BLaER1 (cell line): ENCODE data around the gene IPO11.
A peak's percentile ranks its signal among the peaks of the same experiment; 100 is the strongest.

ENCODE experiments used
- H3K27ac ChIP-seq: shearing (Covaris generic); formaldehyde crosslinking; 2 replicates; pipeline ENCODE4 v1.8.1; 2022
- H3K27me3 ChIP-seq: shearing (Covaris generic); formaldehyde crosslinking; 2 replicates; pipeline ENCODE4 v1.8.1; 2022
- H3K36me3 ChIP-seq: shearing (Covaris generic); formaldehyde crosslinking; 2 replicates; pipeline ENCODE4 v1.8.1; 2022
- H3K4me1 ChIP-seq: shearing (Covaris generic); formaldehyde crosslinking; 2 replicates; pipeline ENCODE4 v1.8.1; 2022
- H3K4me2 ChIP-seq: shearing (Covaris generic); formaldehyde crosslinking; 2 replicates; pipeline ENCODE4 v1.8.1; 2022
- H3K4me3 ChIP-seq: shearing (Covaris generic); formaldehyde crosslinking; 2 replicates; pipeline ENCODE4 v1.8.1; 2022
- H3K9ac ChIP-seq: shearing (Covaris generic); formaldehyde crosslinking; 2 replicates; pipeline ENCODE4 v1.8.1; 2022
- H3K9me3 ChIP-seq: shearing (Covaris generic); formaldehyde crosslinking; 2 replicates; pipeline ENCODE4 v1.8.1; 2022
- H4K20me1 ChIP-seq: shearing (Covaris generic); formaldehyde crosslinking; 2 replicates; pipeline ENCODE4 v1.8.1; 2022
- Cebpa-rat ChIP-seq: shearing (Covaris generic); IDR thresholded peaks from 2 replicates; pipeline ENCODE4 v1.8.1; 2022

IPO11 gene

DNA sequence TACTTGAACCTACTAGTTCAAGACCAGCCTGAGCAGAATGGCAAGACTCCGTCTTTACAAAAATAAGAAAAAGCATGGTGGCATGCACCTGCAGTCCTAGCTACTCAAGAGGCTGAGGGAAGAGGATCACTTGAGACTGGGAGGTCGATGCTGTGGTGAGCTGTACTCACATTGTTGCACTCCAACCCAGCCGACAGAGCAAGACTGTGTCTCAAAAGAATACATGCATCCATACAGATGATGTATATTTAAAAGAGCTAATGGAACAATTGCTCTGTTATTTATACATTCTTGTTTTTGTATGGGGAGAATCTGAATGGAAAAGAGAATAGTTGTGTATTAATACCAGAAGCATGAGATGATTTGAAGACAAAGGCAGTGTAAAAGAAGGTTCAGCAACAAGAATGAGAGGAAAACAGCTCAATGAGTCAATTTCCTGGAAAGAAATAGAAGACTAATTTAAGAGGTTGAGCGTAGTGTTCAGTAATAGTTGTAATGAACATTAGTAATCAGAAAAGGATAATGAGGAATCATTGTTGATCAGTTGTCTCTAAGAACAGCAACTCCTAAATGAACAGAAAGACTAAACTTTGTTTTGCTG is 164.1 kb downstream of the IPO11 start:
- Histone ChIP-seq H3K9me3 (peaks cover 12% of the 10 kb centered on the region; the same call in 1 of the 2 replicates), H3K27me3 (no peaks in the 10 kb centered on the region), H3K9ac (no peak overlapping the region), H3K27ac (no peak overlapping the region; the same call in 1 of the 2 replicates), H3K4me1 (peaks cover 60% of the 10 kb centered on the region), H4K20me1 (no peaks in the 10 kb centered on the region), H3K4me3 (no peak overlapping the region), H3K36me3 (peaks cover 24% of the 10 kb centered on the region), H3K4me2 (peak overlapping the region; percentile 1; the same call in 1 of the 2 replicates)
- TF ChIP-seq Cebpa-rat = no peak

DNA sequence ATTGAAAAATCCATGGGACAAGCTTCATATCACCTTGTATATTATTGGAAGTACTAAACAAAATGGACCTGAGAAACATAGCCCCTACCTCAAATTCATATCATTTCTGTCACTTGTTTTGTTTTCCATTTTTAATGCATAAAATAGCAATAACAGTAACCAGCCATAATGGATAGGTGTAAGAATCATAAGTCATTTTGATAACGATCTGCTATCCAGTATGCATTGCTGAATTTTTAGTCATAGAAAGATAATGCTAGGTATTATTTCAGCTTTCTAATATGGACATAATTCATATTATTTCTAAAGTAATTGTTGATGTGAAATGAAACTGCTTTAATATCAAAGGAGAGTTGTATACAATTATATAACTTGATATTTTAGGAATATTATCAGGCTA is 164.9 kb downstream of the IPO11 start:
- H3K9me3 ChIP-seq = peaks cover 12% of the 10 kb centered on the region; the same call in 1 of the 2 replicates
- peaks cover 67% of the 10 kb centered on the region for H3K4me1 ChIP-seq
- no peak overlapping the region for H3K4me3 ChIP-seq
- peaks cover 22% of the 10 kb centered on the region for H3K36me3 ChIP-seq
- H3K4me2 ChIP-seq = 0 out of 2 replicates have a peak overlapping the region, but pooled peaks have one; percentile 1
- H4K20me1 ChIP-seq = no peaks in the 10 kb centered on the region
- no peak overlapping the region for H3K27ac ChIP-seq
- H3K9ac ChIP-seq = no peak overlapping the region
- no peaks in the 10 kb centered on the region for H3K27me3 ChIP-seq
- TF ChIP-seq Cebpa-rat = no peak

DNA sequence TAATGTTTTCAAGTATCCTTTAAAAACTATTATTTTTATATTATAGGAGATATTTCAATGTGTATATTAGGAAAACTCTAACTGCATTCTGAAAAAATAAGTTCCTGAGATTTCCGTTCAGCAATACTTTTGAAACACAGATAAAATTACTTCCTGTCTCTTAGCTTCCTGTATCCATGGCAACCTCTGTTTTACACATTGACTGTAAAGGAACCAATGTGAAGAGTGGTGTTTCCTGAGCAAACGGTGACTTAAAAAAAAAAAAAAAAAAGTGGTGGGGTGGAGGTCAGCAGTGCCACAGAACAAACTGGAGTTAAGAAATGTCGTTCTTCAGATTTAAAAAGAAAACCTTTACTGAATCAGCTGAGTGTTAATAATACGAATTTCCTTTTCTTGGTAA is 166.0 kb downstream of the IPO11 start, which contains the start of gene LRRC70:
Gene LRRC70, plus strand, starts transcription at position 280 of the 400 bp plus-strand sequence. CDS start 620 bp downstream, outside the sequence.
- peaks cover 12% of the 10 kb centered on the region; the same call in 1 of the 2 replicates for H3K9me3 ChIP-seq
- peak within 1 kb of the TSS; percentile 66 for H3K27ac ChIP-seq
- H3K4me1 ChIP-seq = peaks cover 67% of the 10 kb centered on the region
- no peaks in the 10 kb centered on the region for H4K20me1 ChIP-seq
- no peaks in the 10 kb centered on the region for H3K27me3 ChIP-seq
- no peak for TF ChIP-seq Cebpa-rat
- H3K36me3 ChIP-seq = peaks cover 16% of the 10 kb centered on the region; the same call in 1 of the 2 replicates
- H3K4me2 ChIP-seq = peak within 1 kb of the TSS; percentile 71
- peak within 1 kb of the TSS; percentile 63 for H3K4me3 ChIP-seq
- peak within 1 kb of the TSS; percentile 58; the same call in 1 of the 2 replicates for H3K9ac ChIP-seq

DNA sequence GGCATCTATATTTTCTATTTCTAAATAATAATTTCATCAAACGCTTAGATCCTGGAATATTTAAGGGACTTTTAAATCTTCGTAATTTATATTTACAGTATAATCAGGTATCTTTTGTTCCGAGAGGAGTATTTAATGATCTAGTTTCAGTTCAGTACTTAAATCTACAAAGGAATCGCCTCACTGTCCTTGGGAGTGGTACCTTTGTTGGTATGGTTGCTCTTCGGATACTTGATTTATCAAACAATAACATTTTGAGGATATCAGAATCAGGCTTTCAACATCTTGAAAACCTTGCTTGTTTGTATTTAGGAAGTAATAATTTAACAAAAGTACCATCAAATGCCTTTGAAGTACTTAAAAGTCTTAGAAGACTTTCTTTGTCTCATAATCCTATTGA is 167.2 kb downstream of the IPO11 start:
- Histone ChIP-seq H3K4me1 (peaks cover 67% of the 10 kb centered on the region), H3K27ac (peak overlapping the region; percentile 66; the same call in 1 of the 2 replicates), H4K20me1 (no peaks in the 10 kb centered on the region), H3K36me3 (peaks cover 16% of the 10 kb centered on the region; the same call in 1 of the 2 replicates), H3K9ac (no peak overlapping the region; the same call in 1 of the 2 replicates), H3K4me2 (peak overlapping the region; percentile 71), H3K27me3 (no peaks in the 10 kb centered on the region), H3K9me3 (peaks cover 12% of the 10 kb centered on the region; the same call in 1 of the 2 replicates), H3K4me3 (peak overlapping the region; percentile 63)
- TF ChIP-seq Cebpa-rat = no peak

DNA sequence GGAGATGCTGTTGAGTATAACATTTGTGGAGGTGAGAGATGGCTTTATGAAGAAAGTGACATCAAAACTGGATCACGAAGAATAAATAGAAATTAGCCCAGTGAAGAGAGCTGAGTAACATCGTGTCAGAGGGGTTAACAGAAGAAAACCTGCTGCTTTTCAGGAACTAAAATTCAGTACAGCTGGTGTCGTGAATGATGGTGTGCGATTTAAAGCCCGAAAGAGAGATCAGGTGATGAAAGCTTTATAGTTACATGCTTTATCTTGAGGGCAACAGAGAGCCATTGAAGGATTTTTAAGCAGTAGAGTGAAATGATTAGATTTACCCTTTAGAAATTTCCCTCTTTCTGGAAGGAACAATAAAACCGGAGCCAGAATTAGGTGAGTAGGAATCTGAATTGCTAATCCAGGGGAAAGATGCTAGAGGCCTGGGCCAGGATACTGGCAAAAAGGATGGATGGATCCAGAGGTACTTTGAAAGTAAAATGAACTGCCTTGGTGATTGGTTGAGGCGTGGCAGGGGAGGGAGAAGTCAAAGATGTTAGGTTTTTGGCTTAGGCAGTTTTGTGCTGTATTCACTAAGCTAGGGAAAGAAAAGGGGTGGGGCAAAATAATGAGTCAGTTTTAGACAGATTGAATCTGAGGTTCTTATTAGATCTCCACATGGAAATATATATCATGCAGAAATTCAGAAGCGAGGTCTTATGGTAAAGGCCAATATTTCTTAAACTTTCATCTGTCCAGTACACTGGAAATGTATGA is 169.5 kb downstream of the IPO11 start:
- peaks cover 6% of the 10 kb centered on the region; the same call in 1 of the 2 replicates for H3K36me3 ChIP-seq
- TF ChIP-seq Cebpa-rat = no peak
- H3K4me1 ChIP-seq = peaks cover 47% of the 10 kb centered on the region
- 0 out of 2 replicates have a peak overlapping the region, but pooled peaks have one; percentile 3 for H3K4me3 ChIP-seq
- no peaks in the 10 kb centered on the region for H3K27me3 ChIP-seq
- peak overlapping the region; percentile 21; the same call in 1 of the 2 replicates for H3K4me2 ChIP-seq
- no peak overlapping the region for H3K9ac ChIP-seq
- H4K20me1 ChIP-seq = no peaks in the 10 kb centered on the region
- no peak overlapping the region for H3K27ac ChIP-seq
- no peaks in the 10 kb centered on the region for H3K9me3 ChIP-seq

DNA sequence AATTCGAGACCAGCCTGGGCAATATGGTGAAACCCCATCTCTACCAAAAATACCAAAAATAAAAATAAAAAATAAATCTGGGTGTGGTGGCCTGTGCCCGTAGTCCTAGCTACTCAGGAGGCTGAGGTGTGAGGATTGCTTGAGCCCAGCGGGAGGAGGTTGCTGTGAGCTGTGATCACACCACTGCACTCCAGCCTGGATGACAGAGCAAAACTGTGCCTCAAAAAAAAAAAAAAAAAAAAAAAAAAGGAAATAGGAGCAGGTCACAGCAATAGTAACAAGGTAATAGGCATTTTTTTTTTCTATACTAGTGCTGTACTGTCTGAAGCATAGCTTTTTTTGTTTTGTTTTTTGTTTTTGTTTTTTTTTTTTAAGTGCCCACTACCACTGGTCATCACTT is 171.8 kb downstream of the IPO11 start:
- H3K4me1 ChIP-seq = peaks cover 25% of the 10 kb centered on the region
- no peaks in the 10 kb centered on the region for H4K20me1 ChIP-seq
- no peak overlapping the region for H3K4me3 ChIP-seq
- no peak overlapping the region for H3K4me2 ChIP-seq
- H3K36me3 ChIP-seq = peaks cover 25% of the 10 kb centered on the region
- peaks cover 5% of the 10 kb centered on the region; the same call in 1 of the 2 replicates for H3K9me3 ChIP-seq
- H3K27ac ChIP-seq = no peak overlapping the region
- no peak overlapping the region for H3K9ac ChIP-seq
- no peak for TF ChIP-seq Cebpa-rat
- no peaks in the 10 kb centered on the region for H3K27me3 ChIP-seq

DNA sequence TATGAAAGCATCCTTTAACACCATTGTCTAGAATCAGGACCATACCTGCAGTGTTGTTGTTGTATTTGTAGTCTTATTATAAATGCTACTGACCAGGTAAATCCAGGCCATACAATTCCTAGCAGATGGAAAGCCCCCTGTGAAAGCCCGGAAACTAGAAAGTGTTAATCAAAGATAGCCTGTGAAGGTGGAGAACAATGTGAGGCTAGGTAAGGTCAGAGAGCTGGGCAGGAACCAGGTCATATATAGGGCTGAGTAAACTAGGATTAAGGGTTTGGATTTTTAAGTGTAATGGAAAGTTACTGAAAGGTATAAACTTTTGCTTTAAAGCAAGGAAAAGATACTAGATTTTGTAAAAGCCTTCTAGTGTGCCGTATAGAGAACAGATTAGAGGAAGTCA is 172.7 kb downstream of the IPO11 start:
- H3K27ac ChIP-seq = no peak overlapping the region

DNA sequence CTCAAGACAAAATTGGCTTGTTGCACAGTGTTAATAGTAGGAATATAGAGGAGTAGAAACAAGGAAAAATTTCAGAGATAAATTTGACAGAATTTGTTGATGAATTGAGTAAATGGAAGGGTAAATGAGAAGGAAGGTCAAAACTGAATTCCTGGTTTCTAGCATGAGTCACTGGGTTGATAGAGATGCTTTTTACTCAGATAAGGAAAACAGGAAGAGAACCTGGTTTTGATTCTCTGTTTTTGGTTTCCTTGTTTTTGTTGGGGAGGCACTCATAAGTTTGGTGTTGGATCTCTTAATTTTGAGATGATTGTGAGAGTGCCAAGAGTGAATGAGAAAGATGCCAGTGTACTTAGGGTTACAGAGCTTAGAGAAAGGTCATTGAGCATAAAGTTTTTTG is 173.2 kb downstream of the IPO11 start:
- H3K9ac ChIP-seq = no peak overlapping the region
- no peaks in the 10 kb centered on the region for H4K20me1 ChIP-seq
- no peak overlapping the region for H3K4me3 ChIP-seq
- no peak overlapping the region for H3K4me2 ChIP-seq
- no peak for TF ChIP-seq Cebpa-rat
- H3K4me1 ChIP-seq = peaks cover 12% of the 10 kb centered on the region
- peaks cover 12% of the 10 kb centered on the region; the same call in 1 of the 2 replicates for H3K9me3 ChIP-seq
- H3K27ac ChIP-seq = no peak overlapping the region
- peaks cover 28% of the 10 kb centered on the region for H3K36me3 ChIP-seq
- H3K27me3 ChIP-seq = no peaks in the 10 kb centered on the region

More for the DNA sequence above, 172.7 kb downstream of the IPO11 start:
- Histone ChIP-seq H3K4me1 (peaks cover 17% of the 10 kb centered on the region), H3K9me3 (peaks cover 11% of the 10 kb centered on the region; the same call in 1 of the 2 replicates), H3K27me3 (no peaks in the 10 kb centered on the region), H3K9ac (no peak overlapping the region), H4K20me1 (no peaks in the 10 kb centered on the region), H3K4me3 (no peak overlapping the region), H3K4me2 (no peak overlapping the region), H3K36me3 (peaks cover 31% of the 10 kb centered on the region)
- no peak for TF ChIP-seq Cebpa-rat

DNA sequence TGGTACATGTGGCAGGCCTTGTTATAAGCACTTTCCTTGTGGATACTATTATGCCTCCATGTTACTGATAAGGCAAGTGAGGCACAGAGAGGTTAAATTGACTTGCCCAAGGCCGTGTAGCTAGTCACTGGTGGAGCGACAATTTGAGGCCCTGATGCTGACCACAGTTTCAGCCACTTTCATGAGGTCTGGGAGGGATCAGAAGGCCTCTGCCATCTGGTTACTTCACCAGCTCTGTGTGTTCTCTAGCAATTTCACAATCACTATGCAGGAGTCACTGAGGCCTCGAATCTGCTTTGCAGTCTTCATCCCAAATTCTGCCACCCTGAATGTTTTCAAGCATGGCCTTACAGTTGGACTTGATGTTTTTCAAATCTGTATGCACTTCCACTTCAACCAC is 175.2 kb downstream of the IPO11 start:
- Histone ChIP-seq H3K36me3 (peaks cover 44% of the 10 kb centered on the region), H3K4me2 (no peak overlapping the region), H3K4me3 (no peak overlapping the region), H3K27me3 (no peaks in the 10 kb centered on the region), H3K9me3 (peaks cover 25% of the 10 kb centered on the region), H3K27ac (no peak overlapping the region), H4K20me1 (no peaks in the 10 kb centered on the region), H3K4me1 (peaks cover 6% of the 10 kb centered on the region; the same call in 1 of the 2 replicates), H3K9ac (no peak overlapping the region)
- no peak for TF ChIP-seq Cebpa-rat
